Nephron progenitor cell (in vitro differentiated cells): ENCODE data around the gene GCNT2.

Source experiments
- DNase-seq: peaks from one replicate; pipeline ENCODE4 v3.0.0; 2021
- H3K27ac Mint-ChIP-seq: 2 replicates; pipeline ENCODE4 v1.8.0; 2021; ENCODE audit warnings: mild to moderate bottlenecking, moderate library complexity, mixed read lengths
- H3K27me3 Mint-ChIP-seq: 2 replicates; pipeline ENCODE4 v1.8.0; 2021; ENCODE audit warnings: mild to moderate bottlenecking, low read depth, mixed read lengths; ENCODE audit not compliant: poor library complexity
- H3K36me3 Mint-ChIP-seq: 2 replicates; pipeline ENCODE4 v1.8.0; 2021; ENCODE audit warnings: low read depth, mixed read lengths
- H3K4me1 Mint-ChIP-seq: 2 replicates; pipeline ENCODE4 v1.8.0; 2021; ENCODE audit warnings: mixed read lengths
- H3K4me3 Mint-ChIP-seq: 2 replicates; pipeline ENCODE4 v1.8.0; 2021; ENCODE audit warnings: mild to moderate bottlenecking, moderate library complexity, mixed read lengths
- H3K9me3 Mint-ChIP-seq: 2 replicates; pipeline ENCODE4 v1.8.0; 2021; ENCODE audit warnings: mild to moderate bottlenecking, moderate library complexity, mixed read lengths
- CTCF ChIP-seq: fragments of 200-600 bp; sonication (generic); IDR thresholded peaks from 2 replicates; pipeline ENCODE4 v1.5.0; 2021; ENCODE audit warnings: antibody characterized with exemption

The GCNT2 gene

GRCh38 chr6:10624836-10625235, 103.7 kb downstream of the GCNT2 start:
- no peak for DNase-seq
- no peak for TF ChIP-seq CTCF
- Mint-ChIP-seq H3K4me1 (peaks cover 10% of the 10 kb centered on the region), H3K27me3 (no peaks in the 10 kb centered on the region), H3K27ac (no peak overlapping the region), H3K4me3 (no peak overlapping the region), H3K36me3 (peaks cover 66% of the 10 kb centered on the region), H3K9me3 (peaks cover 21% of the 10 kb centered on the region)

GRCh38 chr6:10626154-10626741, 105.1 kb downstream of the GCNT2 start:
- Mint-ChIP-seq H3K27me3 (no peaks in the 10 kb centered on the region), H3K4me3 (no peak overlapping the region), H3K27ac (no peak overlapping the region), H3K9me3 (peaks cover 19% of the 10 kb centered on the region), H3K36me3 (peaks cover 60% of the 10 kb centered on the region), H3K4me1 (peaks cover 8% of the 10 kb centered on the region)
- no peak for DNase-seq
- TF ChIP-seq CTCF = no peak

GRCh38 chr6:10627800-10628199, 106.6 kb downstream of the GCNT2 start:
- Mint-ChIP-seq H3K36me3 (peaks cover 47% of the 10 kb centered on the region), H3K27ac (no peak overlapping the region), H3K9me3 (peaks cover 10% of the 10 kb centered on the region), H3K4me1 (peaks cover 8% of the 10 kb centered on the region), H3K27me3 (no peaks in the 10 kb centered on the region), H3K4me3 (no peak overlapping the region)
- DNase-seq = no peak
- TF ChIP-seq CTCF = no peak

GRCh38 chr6:10630178-10630577, 109.0 kb downstream of the GCNT2 start:
- Mint-ChIP-seq H3K36me3 (peaks cover 23% of the 10 kb centered on the region), H3K27me3 (no peaks in the 10 kb centered on the region), H3K27ac (no peak overlapping the region), H3K4me3 (no peak overlapping the region), H3K4me1 (peaks cover 8% of the 10 kb centered on the region), H3K9me3 (no peaks in the 10 kb centered on the region)
- no peak for DNase-seq
- TF ChIP-seq CTCF = no peak

- peaks cover 14% of the 10 kb centered on the region for H3K9me3 Mint-ChIP-seq
- peak overlapping the region; percentile 13 for H3K27ac Mint-ChIP-seq
- no peaks in the 10 kb centered on the region for H3K4me1 Mint-ChIP-seq
- H3K36me3 Mint-ChIP-seq = peaks cover 3% of the 10 kb centered on the region
- H3K27me3 Mint-ChIP-seq = peaks cover 3% of the 10 kb centered on the region
- no peak overlapping the region for H3K4me3 Mint-ChIP-seq
- DNase-seq = no peak
- no peak for TF ChIP-seq CTCF
These were observed 112.1 kb downstream of the GCNT2 start for GRCh38 chr6:10633216-10633615.

GRCh38 chr6:10640412-10640811, 119.3 kb downstream of the GCNT2 start:
- DNase-seq = no peak
- no peaks in the 10 kb centered on the region for H3K36me3 Mint-ChIP-seq
- peaks cover 22% of the 10 kb centered on the region for H3K9me3 Mint-ChIP-seq
- no peak overlapping the region for H3K27ac Mint-ChIP-seq
- no peak for TF ChIP-seq CTCF
- H3K4me1 Mint-ChIP-seq = peaks cover 7% of the 10 kb centered on the region
- H3K27me3 Mint-ChIP-seq = peaks cover 7% of the 10 kb centered on the region
- H3K4me3 Mint-ChIP-seq = no peak overlapping the region
